ENCODE data around the gene BIRC7. TPM values are rescaled to one million over a fixed set of nuclear protein-coding genes. Genes with fewer than 3 reads are reported as not detected.

The BIRC7 gene
- total and polyA plus RNA-seq, 2 donors (not counting 3 experiments of a cell fraction or from before 2014, with no cell fraction given): not detected

- H4K20me1 ChIP-seq (replicated peaks; ENCODE audit: control insufficient read depth, extremely low read depth, insufficient read depth, low read length): no peaks in the 10 kb centered on the region
- FAIRE-seq (no peak), DNase-seq (ENCODE audit: low read depth, low spot score) (no peak)
- H3K4me2 ChIP-seq (ENCODE audit: insufficient read depth, low read length): no peak overlapping the region
- H3K27me3 ChIP-seq (ENCODE audit: control insufficient read depth in 2 of 2, insufficient read depth in 2 of 2, low read length in 2 of 2): no peaks in the 10 kb centered on the region
- H3K4me1 ChIP-seq (ENCODE audit: control insufficient read depth, extremely low read depth, insufficient read depth, low read length): no peaks in the 10 kb centered on the region
- H3K79me2 ChIP-seq (ENCODE audit: control insufficient read depth, insufficient read depth, low read length): peaks cover 5% of the 10 kb centered on the region
- TF ChIP-seq CTCF (IDR thresholded peaks at IDR 0.05; ENCODE audit: extremely low read depth in 1 of 2, insufficient read depth in 1 of 2, low read depth in 1 of 2, low read length in 2 of 2): no peak
- no peak for TF ChIP-seq FOS (IDR thresholded peaks at IDR 0.05; ENCODE audit: borderline replicate concordance, insufficient read depth, low read length)
- TF ChIP-seq EZH2 (IDR thresholded peaks at IDR 0.05; ENCODE audit: borderline replicate concordance, low read depth, low read length, severe bottlenecking): no peak
- no peak for TF ChIP-seq MAX (IDR thresholded peaks at IDR 0.05; ENCODE audit: insufficient read depth, insufficient read length)
- TF ChIP-seq JUN (IDR thresholded peaks at IDR 0.05; ENCODE audit: borderline replicate concordance, insufficient read depth, insufficient read length, low read depth): no peak
- no peak for TF ChIP-seq MYC (IDR thresholded peaks at IDR 0.05; ENCODE audit: low read depth, low read length)
- no peak for TF ChIP-seq GATA2 (IDR thresholded peaks at IDR 0.05; ENCODE audit: insufficient read depth, insufficient read length, low read depth, low read length)
- no peak for TF ChIP-seq POLR2AphosphoS5 (IDR thresholded peaks at IDR 0.05; ENCODE audit: insufficient read depth, low read depth, low read length)
- no peak for TF ChIP-seq POLR2A (IDR thresholded peaks at IDR 0.05; ENCODE audit: low read depth, low read length)
- peaks cover 7 to 61% of the 10 kb centered on the region in 2 experiments for H3K36me3 ChIP-seq (ENCODE audit: control insufficient read depth in 2 of 2, extremely low read depth in 1 of 2, insufficient read depth in 2 of 2, low read length in 2 of 2)
- H3K9me1 ChIP-seq (replicated peaks; ENCODE audit: control insufficient read depth, extremely low read depth, insufficient read depth, low read length): no peaks in the 10 kb centered on the region
- H3K27ac ChIP-seq (ENCODE audit: insufficient read depth, low read depth, low read length): no peak overlapping the region
- H3K9ac ChIP-seq (replicated peaks; ENCODE audit: extremely low read depth, insufficient read depth, low read length): no peak overlapping the region
- CTCF ChIA-PET: interaction anchor here (1.1 to 3.2 kb wide), 4 partner anchors 9 to 61 kb away, joined by 3 to 22 read pairs (median 9); no protein-coding TSS in a partner anchor
- H2AFZ ChIP-seq (ENCODE audit: low read depth, low read length): no peak overlapping the region
- no peak overlapping the region for H3K4me3 ChIP-seq (replicated peaks in 1 of 3; ENCODE audit: insufficient read depth in 1 of 3, low read depth in 1 of 3, low read length in 3 of 3)
- intact Hi-C loops (cut with micrococcal nuclease): no loop called here
- dilution Hi-C loops (cut with MboI; ENCODE audit: extremely low pct_ligation_motif_present, low sequenced_read_pairs): no loop called here
- no peaks in the 10 kb centered on the region for H3K9me3 ChIP-seq (replicated peaks; ENCODE audit: control insufficient read depth, insufficient read depth, low read length)
- BruUV-seq (replicated peaks): no TSS peak
- POLR2A ChIA-PET: no interaction called here
Observed at GRCh38 chr20:63281742-63282665, 46.3 kb downstream of the BIRC7 start.

Measured in endothelial cell of umbilical vein (primary cell).